Breast epithelium (tissue), 3 donors: ENCODE results near the gene NKD2.

Source experiments
- POLR2A ChIP-seq: fragments of 450-650 bp; IDR thresholded peaks from one replicate; pipeline ENCODE4 v1.6.1; 2016; ENCODE audit warnings: antibody characterized with exemption, mild to moderate bottlenecking, moderate library complexity
- TF ChIP-seq, protein P1 (sequence below), 3 donors: fragments of 450-650 bp; IDR thresholded peaks; one replicate each; pipeline ENCODE4 v1.5.1; 2016 to 2017; ENCODE audit warnings: antibody characterized with exemption in 3 of 3, mild to moderate bottlenecking in 3 of 3, moderate library complexity in 3 of 3

DNA sequence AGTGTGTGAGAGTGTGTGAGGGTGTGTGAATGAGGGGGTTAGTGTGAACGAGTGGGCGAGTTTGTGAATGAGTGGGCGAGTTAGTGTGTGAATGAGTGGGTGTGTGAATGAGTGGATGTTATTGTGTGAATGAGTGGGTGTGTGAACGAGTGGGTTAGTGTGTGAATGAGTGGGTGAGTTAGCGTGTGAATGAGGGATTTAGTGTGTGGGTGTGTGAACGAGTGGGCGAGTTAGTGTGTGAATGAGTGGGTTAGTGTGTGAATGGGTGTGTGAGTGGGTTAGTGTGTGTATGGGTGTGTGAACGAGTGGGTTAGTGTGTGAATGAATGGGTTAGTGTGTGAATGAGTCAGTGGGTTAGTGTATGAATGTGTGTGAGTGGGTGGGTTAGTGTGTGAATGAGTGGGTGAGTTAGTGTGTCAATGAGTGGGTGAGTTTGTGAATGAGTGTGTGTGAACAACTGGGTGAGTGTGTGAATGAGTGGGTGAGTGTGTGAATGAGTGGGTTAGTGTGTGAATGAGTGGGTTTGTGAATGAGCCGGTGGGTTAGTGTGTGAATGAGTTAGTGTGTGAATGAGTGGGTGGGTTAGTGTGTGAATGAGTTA, 37.5 kb downstream of the NKD2 start:
- no peak for TF ChIP-seq POLR2A
- TF ChIP-seq, protein P1, sequence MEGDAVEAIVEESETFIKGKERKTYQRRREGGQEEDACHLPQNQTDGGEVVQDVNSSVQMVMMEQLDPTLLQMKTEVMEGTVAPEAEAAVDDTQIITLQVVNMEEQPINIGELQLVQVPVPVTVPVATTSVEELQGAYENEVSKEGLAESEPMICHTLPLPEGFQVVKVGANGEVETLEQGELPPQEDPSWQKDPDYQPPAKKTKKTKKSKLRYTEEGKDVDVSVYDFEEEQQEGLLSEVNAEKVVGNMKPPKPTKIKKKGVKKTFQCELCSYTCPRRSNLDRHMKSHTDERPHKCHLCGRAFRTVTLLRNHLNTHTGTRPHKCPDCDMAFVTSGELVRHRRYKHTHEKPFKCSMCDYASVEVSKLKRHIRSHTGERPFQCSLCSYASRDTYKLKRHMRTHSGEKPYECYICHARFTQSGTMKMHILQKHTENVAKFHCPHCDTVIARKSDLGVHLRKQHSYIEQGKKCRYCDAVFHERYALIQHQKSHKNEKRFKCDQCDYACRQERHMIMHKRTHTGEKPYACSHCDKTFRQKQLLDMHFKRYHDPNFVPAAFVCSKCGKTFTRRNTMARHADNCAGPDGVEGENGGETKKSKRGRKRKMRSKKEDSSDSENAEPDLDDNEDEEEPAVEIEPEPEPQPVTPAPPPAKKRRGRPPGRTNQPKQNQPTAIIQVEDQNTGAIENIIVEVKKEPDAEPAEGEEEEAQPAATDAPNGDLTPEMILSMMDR (IDR thresholded peaks at IDR 0.05): no peak
